ENCODE data around the gene COX14.

DNA sequence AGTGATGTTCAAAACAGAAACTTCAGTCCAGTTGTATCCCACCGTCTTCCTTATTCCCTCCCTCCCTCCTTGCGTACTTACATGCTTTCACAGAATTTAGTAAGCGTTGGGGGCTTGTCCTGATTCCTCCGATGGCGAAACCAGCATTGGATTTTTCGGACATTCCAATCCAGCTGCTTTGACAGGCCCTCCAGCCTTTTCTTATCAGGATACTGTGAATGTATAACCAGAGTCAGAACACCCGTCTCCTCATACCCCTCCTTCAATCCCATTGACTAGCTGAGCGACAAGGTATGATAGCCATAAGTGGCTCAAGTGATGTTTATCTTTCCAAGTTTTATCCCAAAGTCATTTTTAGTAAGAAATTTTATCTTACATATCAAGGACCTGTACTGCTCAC lies 31.0 kb downstream of the COX14 start:
- no peak for TF ChIP-seq POLR2A (IDR thresholded peaks at IDR 0.05)
- TF ChIP-seq, protein P1, sequence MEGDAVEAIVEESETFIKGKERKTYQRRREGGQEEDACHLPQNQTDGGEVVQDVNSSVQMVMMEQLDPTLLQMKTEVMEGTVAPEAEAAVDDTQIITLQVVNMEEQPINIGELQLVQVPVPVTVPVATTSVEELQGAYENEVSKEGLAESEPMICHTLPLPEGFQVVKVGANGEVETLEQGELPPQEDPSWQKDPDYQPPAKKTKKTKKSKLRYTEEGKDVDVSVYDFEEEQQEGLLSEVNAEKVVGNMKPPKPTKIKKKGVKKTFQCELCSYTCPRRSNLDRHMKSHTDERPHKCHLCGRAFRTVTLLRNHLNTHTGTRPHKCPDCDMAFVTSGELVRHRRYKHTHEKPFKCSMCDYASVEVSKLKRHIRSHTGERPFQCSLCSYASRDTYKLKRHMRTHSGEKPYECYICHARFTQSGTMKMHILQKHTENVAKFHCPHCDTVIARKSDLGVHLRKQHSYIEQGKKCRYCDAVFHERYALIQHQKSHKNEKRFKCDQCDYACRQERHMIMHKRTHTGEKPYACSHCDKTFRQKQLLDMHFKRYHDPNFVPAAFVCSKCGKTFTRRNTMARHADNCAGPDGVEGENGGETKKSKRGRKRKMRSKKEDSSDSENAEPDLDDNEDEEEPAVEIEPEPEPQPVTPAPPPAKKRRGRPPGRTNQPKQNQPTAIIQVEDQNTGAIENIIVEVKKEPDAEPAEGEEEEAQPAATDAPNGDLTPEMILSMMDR (IDR thresholded peaks at IDR 0.05), result no peak
